HCEC 1CT (cell line): ENCODE measurements around the gene S100A6.
"Not testable (repeated sequence)": the region's sequence is repeated elsewhere in the genome, so short reads cannot be mapped to it uniquely, and the experiment has no call there.

Experiments used
- DNase-seq: peaks from one replicate; pipeline ENCODE4 v3.0.0-alpha.2; 2017

Gene S100A6

GRCh38 chr1:153563483-153563901 lies 27.7 kb upstream of the S100A6 start:
- DNase-seq, result no peak

GRCh38 chr1:153562021-153562420 lies 26.2 kb upstream of the S100A6 start:
- not testable (repeated sequence) for DNase-seq

GRCh38 chr1:153561466-153561985 lies 25.7 kb upstream of the S100A6 start:
- DNase-seq, result no peak

GRCh38 chr1:153560771-153561465 lies 25.1 kb upstream of the S100A6 start:
- no peak for DNase-seq

- DNase-seq, result no peak
Observed at GRCh38 chr1:153560241-153560640, 24.4 kb upstream of the S100A6 start.

GRCh38 chr1:153557877-153558276 lies 22.1 kb upstream of the S100A6 start:
- DNase-seq, result no peak

GRCh38 chr1:153556348-153556747 lies 20.6 kb upstream of the S100A6 start:
- DNase-seq, result no peak

- DNase-seq, result no peak
Observed at GRCh38 chr1:153553830-153554541, 18.2 kb upstream of the S100A6 start.

- DNase-seq, result no peak
Observed at GRCh38 chr1:153553096-153553495, 17.3 kb upstream of the S100A6 start.

GRCh38 chr1:153552335-153552734 lies 16.5 kb upstream of the S100A6 start:
- no peak for DNase-seq

GRCh38 chr1:153550827-153551500 lies 15.2 kb upstream of the S100A6 start:
- no peak for DNase-seq

- no peak for DNase-seq
Observed at GRCh38 chr1:153550398-153550758, 14.6 kb upstream of the S100A6 start.

- DNase-seq, result no peak
Observed at GRCh38 chr1:153549741-153550397, 14.1 kb upstream of the S100A6 start.

GRCh38 chr1:153548722-153549688 lies 13.2 kb upstream of the S100A6 start, which contains the start of gene S100A3:
Gene S100A3 (minus strand): TSS chr1:153549258. CDS start chr1:153548485, 773 bp downstream.
- DNase-seq, result peak; percentile 93

GRCh38 chr1:153547560-153548551 lies 12.1 kb upstream of the S100A6 start:
- no peak for DNase-seq

- no peak for DNase-seq
Observed at GRCh38 chr1:153546796-153547559, 11.2 kb upstream of the S100A6 start.

- DNase-seq, result no peak
Observed at GRCh38 chr1:153546371-153546770, 10.6 kb upstream of the S100A6 start.

GRCh38 chr1:153545067-153546055 lies 9.6 kb upstream of the S100A6 start, which contains the start of gene S100A4:
Gene S100A4 (minus strand): TSS chr1:153545806. CDS start chr1:153544794, 1,012 bp downstream.
- DNase-seq, result peak; percentile 87
